HEK293 (cell line): ENCODE measurements around the gene GPS1.

Experiments used
- CTCF ChIA-PET: fragments of 350-600 bp; formaldehyde crosslinking; extraction: SDS; loops from one replicate; lab custom pipeline; 2021; ENCODE audit warnings: antibody characterized with exemption; lab: Yijun Ruan, JAX
- POLR2A ChIA-PET: fragments of 300-600 bp; formaldehyde crosslinking; extraction: SDS; loops from one replicate; lab custom pipeline; 2020; ENCODE audit warnings: antibody characterized with exemption, inconsistent platforms; lab: Yijun Ruan, JAX
- H3K27ac ChIP-seq: fragments of 200-500 bp; sonication (Bioruptor generic); 2 replicates; pipeline ENCODE4 v1.5.1; 2014; ENCODE audit warnings: low read depth, low read length, control low read depth, inconsistent platforms; ENCODE audit errors: extremely low read depth
- H3K36me3 ChIP-seq, 2 experiments: fragments of 200-500 bp in 1 of 2; sonication (Bioruptor generic) in 1 of 2; 1 replicate in 1 of 2; 2 replicates in 1 of 2; pipeline ENCODE4 v1.5.1; 2014 to 2017; ENCODE audit warnings: inconsistent platforms in 2 of 2, low read length in 2 of 2; ENCODE audit not compliant: control insufficient read depth in 2 of 2, insufficient read depth in 1 of 2
- H3K4me1 ChIP-seq: fragments of 200-500 bp; sonication (Bioruptor generic); 2 replicates; pipeline ENCODE4 v1.5.1; 2014; ENCODE audit warnings: mild to moderate bottlenecking, low read length, inconsistent platforms; ENCODE audit not compliant: control insufficient read depth, insufficient read depth
- H3K4me3 ChIP-seq: 2 replicates; pipeline ENCODE4 v1.5.1; 2011; ENCODE audit warnings: low read depth, mild to moderate bottlenecking, control low read depth, low read length, moderate library complexity
- H3K9me3 ChIP-seq: fragments of 200-500 bp; sonication (Bioruptor generic); 2 replicates; pipeline ENCODE4 v1.5.1; 2014; ENCODE audit warnings: low read depth, low read length, inconsistent platforms; ENCODE audit not compliant: control insufficient read depth, insufficient read depth
- EGR2 ChIP-seq: fragments of 450-650 bp; formaldehyde crosslinking; IDR thresholded peaks from 2 replicates; pipeline ENCODE4 v1.5.1; 2016; ENCODE audit warnings: low read depth, missing biosample characterization, missing genetic modification characterization
- GLI2 ChIP-seq: fragments of 450-650 bp; formaldehyde crosslinking; IDR thresholded peaks from 2 replicates; pipeline ENCODE4; 2017; ENCODE audit warnings: missing biosample characterization, missing genetic modification characterization, low read depth, borderline replicate concordance
- GLIS2 ChIP-seq: fragments of 450-650 bp; formaldehyde crosslinking; IDR thresholded peaks from 2 replicates; pipeline ENCODE4 v1.5.1; 2016; ENCODE audit warnings: missing biosample characterization, missing genetic modification characterization
- MYNN ChIP-seq: fragments of 450-650 bp; formaldehyde crosslinking; IDR thresholded peaks from 2 replicates; pipeline ENCODE4 v1.5.1; 2016; ENCODE audit warnings: missing biosample characterization, missing genetic modification characterization, borderline replicate concordance
- SCRT1 ChIP-seq: fragments of 450-650 bp; formaldehyde crosslinking; IDR thresholded peaks from 2 replicates; pipeline ENCODE4 v1.5.1; 2016; ENCODE audit warnings: missing biosample characterization, missing genetic modification characterization, borderline replicate concordance
- ZNF391 ChIP-seq: fragments of 450-650 bp; formaldehyde crosslinking; IDR thresholded peaks from 2 replicates; pipeline ENCODE4 v1.5.1; 2016; ENCODE audit warnings: low read depth, missing biosample characterization, missing genetic modification characterization, borderline replicate concordance
- ZNF48 ChIP-seq: fragments of 450-650 bp; formaldehyde crosslinking; IDR thresholded peaks from 2 replicates; pipeline ENCODE4 v1.5.1; 2016; ENCODE audit warnings: missing biosample characterization, missing genetic modification characterization
- ZNF701 ChIP-seq: fragments of 450-650 bp; formaldehyde crosslinking; IDR thresholded peaks from 2 replicates; pipeline ENCODE4 v1.5.1; 2016; ENCODE audit warnings: missing biosample characterization, missing genetic modification characterization
- TF ChIP-seq, protein P1 (sequence below): fragments of 450-650 bp; formaldehyde crosslinking; IDR thresholded peaks from 2 replicates; pipeline ENCODE4 v1.5.1; 2016; ENCODE audit warnings: missing biosample characterization, missing genetic modification characterization
- TF ChIP-seq, protein P2 (sequence below): fragments of 450-650 bp; formaldehyde crosslinking; conservative IDR thresholded peaks from 2 replicates; pipeline ENCODE4 v1.5.1; 2016; ENCODE audit warnings: low read depth, missing biosample characterization, missing genetic modification characterization

The GPS1 gene

DNA sequence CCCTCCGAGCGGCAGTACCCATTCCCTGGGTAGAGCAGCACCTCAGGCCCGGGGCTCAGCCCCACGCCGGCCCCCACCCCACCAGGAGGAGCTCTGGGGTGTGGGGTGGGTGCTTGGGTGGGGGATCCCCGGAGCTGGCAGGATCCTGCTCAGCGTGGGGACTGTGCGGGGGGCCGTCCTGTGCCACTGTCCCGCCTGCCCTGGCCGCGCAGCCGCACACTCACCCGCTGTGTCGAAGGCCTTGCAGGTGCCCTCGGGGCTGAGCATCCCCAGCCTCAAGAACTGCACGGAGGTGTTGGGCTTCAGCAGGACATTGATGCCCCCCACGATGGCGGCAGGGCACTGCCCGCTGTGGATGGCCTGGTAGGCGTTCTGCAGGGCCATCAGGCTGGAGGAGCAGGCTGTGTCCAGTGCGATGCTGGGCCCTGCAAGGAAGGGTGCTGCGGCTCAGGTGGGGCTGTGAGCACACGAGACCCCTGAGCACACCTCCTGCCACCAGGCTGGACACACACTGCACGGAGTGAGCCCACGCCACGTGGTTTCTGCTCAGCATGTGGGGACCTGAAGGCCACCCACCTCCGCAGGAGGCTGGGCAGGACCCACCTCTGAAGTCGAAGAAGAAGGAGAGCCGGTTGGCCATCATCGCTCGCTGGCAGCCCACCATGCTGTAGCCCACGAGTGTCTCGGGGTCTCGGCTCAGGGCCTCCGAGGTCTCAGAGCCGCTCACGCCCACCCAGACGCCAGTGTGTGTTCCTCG is 41.5 kb downstream of the GPS1 start:
- H3K4me1 ChIP-seq = 0 out of 2 replicates have a peak, but pooled peaks cover 5% of the 10 kb centered on the region
- TF ChIP-seq, protein P1, sequence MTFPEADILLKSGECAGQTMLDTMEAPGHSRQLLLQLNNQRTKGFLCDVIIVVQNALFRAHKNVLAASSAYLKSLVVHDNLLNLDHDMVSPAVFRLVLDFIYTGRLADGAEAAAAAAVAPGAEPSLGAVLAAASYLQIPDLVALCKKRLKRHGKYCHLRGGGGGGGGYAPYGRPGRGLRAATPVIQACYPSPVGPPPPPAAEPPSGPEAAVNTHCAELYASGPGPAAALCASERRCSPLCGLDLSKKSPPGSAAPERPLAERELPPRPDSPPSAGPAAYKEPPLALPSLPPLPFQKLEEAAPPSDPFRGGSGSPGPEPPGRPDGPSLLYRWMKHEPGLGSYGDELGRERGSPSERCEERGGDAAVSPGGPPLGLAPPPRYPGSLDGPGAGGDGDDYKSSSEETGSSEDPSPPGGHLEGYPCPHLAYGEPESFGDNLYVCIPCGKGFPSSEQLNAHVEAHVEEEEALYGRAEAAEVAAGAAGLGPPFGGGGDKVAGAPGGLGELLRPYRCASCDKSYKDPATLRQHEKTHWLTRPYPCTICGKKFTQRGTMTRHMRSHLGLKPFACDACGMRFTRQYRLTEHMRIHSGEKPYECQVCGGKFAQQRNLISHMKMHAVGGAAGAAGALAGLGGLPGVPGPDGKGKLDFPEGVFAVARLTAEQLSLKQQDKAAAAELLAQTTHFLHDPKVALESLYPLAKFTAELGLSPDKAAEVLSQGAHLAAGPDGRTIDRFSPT (tag by site-specific recombination) = peak; percentile 88
- TF ChIP-seq GLIS2 = 0 out of 2 replicates have a peak, but pooled peaks have one; percentile 14
- TF ChIP-seq ZNF701 (tag by site-specific recombination) = no peak
- TF ChIP-seq, all 188 proteins: peak for 2
- peaks cover 18 to 87% of the 10 kb centered on the region in 2 experiments for H3K36me3 ChIP-seq
- ChIA-PET POLR2A (interaction anchor here (0.6 to 1.9 kb wide), 5 partner anchors 12 to 154 kb away, joined by 4 to 9 read pairs (median 5); partner anchors contain the start of gene DCXR), CTCF (no interaction called here)
- H3K9me3 ChIP-seq = no peaks in the 10 kb centered on the region
- no peak overlapping the region for H3K4me3 ChIP-seq
- H3K27ac ChIP-seq = peak overlapping the region; percentile 31; the same call in 1 of the 2 replicates

DNA sequence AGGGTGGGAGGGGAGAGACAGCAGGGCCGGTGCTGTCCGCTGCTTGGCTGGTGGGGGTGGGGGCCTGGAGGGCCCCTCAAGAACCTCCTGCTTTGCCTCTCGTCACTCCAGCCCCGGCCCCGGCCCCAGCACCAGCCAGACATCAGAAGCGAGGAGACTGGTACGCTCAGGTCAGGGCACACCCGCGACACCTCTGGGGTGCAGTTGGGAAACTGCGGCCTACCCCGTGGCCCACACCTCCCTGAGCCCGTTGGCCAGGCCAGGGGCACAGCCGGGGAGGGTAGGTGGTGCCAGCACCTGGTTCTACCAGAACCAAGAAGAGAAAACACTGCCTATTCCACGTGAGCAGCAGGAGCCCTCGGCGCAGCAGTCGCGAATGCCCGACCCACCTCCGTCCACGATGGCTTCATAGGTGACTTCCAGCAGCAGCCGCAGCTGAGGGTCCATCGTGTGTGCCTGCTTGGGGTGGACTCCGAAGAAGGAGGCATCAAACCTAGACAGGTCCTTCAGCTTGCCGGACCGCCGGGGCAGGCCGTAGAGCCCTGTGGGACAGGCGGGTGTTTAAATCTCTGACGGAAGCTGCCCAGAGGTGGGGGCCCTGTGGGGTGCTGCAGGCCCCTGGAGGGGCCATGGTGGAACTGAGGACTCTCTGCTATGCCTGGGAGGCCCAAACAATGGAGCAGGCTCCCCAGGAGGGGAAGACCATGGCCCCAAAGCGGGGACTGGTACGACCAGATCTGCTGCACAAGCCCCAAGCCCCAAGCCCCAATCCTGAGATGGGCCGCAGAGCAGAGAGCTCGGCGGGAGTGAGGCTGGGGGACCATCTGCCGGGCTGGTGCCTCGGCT is 43.5 kb downstream of the GPS1 start:
- POLR2A ChIA-PET = interaction anchor here (0.6 to 1.4 kb wide), 10 partner anchors 11 to 371 kb away, joined by 3 to 9 read pairs (median 3); partner anchors contain the start of genes CENPX, DCXR, GPS1 and LRRC45
- peaks cover 13 to 67% of the 10 kb centered on the region in 2 experiments for H3K36me3 ChIP-seq
- 0 out of 2 replicates have a peak, but pooled peaks cover 7% of the 10 kb centered on the region for H3K4me1 ChIP-seq
- H3K27ac ChIP-seq = peak overlapping the region; percentile 99
- CTCF ChIA-PET = interaction anchor here (0.6 to 1.1 kb wide), 2 partner anchors 58 to 229 kb away, joined by 3 read pairs; partner anchors contain the start of gene DCXR
- TF ChIP-seq EGR2 (no peak), GLI2 (tag by site-specific recombination) (no peak), SCRT1 (tag by site-specific recombination) (no peak), ZNF391 (no peak), MYNN (tag by site-specific recombination) (no peak), ZNF48 (tag by site-specific recombination) (no peak)
- TF ChIP-seq, protein P2, sequence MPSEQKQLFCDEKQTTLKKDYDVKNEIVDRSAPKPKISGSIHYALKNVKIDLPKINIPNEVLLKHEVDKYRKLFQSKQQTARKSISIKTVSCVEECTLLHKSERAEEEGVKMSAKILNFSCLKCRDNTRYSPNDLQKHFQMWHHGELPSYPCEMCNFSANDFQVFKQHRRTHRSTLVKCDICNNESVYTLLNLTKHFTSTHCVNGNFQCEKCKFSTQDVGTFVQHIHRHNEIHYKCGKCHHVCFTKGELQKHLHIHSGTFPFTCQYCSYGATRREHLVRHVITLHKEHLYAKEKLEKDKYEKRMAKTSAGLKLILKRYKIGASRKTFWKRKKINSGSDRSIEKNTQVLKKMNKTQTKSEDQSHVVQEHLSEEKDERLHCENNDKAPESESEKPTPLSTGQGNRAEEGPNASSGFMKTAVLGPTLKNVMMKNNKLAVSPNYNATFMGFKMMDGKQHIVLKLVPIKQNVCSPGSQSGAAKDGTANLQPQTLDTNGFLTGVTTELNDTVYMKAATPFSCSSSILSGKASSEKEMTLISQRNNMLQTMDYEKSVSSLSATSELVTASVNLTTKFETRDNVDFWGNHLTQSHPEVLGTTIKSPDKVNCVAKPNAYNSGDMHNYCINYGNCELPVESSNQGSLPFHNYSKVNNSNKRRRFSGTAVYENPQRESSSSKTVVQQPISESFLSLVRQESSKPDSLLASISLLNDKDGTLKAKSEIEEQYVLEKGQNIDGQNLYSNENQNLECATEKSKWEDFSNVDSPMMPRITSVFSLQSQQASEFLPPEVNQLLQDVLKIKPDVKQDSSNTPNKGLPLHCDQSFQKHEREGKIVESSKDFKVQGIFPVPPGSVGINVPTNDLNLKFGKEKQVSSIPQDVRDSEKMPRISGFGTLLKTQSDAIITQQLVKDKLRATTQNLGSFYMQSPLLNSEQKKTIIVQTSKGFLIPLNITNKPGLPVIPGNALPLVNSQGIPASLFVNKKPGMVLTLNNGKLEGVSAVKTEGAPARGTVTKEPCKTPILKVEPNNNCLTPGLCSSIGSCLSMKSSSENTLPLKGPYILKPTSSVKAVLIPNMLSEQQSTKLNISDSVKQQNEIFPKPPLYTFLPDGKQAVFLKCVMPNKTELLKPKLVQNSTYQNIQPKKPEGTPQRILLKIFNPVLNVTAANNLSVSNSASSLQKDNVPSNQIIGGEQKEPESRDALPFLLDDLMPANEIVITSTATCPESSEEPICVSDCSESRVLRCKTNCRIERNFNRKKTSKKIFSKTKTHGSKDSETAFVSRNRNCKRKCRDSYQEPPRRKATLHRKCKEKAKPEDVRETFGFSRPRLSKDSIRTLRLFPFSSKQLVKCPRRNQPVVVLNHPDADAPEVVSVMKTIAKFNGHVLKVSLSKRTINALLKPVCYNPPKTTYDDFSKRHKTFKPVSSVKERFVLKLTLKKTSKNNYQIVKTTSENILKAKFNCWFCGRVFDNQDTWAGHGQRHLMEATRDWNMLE (tag by site-specific recombination) = no peak
- TF ChIP-seq, protein P1 (tag by site-specific recombination) = peak; percentile 52; the same call in 1 of the 2 replicates
- H3K9me3 ChIP-seq = no peaks in the 10 kb centered on the region
- no peak overlapping the region for H3K4me3 ChIP-seq
